Measurements from ENCODE around the gene WNT3. TPM values are rescaled to one million over a fixed set of nuclear protein-coding genes. Genes with fewer than 3 reads are reported as not detected.

WNT3 gene
- total RNA-seq, 1 donor from 2014 or later: 1.1 TPM

DNA sequence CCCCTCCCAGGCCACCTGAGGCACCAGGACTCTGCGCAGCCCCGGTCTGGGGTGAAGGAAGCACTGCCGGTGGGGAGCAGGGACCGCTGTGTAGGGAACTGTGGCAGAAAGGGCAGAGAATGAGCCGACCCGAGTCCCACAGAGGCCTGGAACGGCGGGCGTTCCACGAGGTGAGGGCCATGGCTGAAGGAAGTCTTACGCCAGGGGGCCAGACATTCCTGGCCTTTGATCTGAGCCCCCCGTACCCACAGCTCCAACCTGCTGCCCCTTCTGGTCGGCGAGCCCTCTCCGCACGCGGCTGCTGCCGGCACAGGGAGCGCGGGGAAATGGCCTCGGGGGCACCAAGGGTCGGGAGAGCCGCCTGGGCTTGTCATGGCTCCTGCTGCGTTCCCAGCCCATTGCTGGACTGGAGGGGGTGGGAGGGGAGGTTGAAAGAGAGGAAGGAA lies 1.4 kb upstream of the WNT3 start:
- H3K4me3 ChIP-seq: peak overlapping the region; percentile 49
- peaks cover 8% of the 10 kb centered on the region for H3K36me3 Mint-ChIP-seq
- peaks cover 33% of the 10 kb centered on the region for H3K4me1 ChIP-seq
- H3F3A ChIP-seq (ENCODE audit: low read depth): peaks cover 19% of the 10 kb centered on the region
- peak overlapping the region; percentile 86 for H3K4me2 ChIP-seq
- no peaks in the 10 kb centered on the region for H3K9me3 ChIP-seq (ENCODE audit: low read depth)
- no peaks in the 10 kb centered on the region for H3K9me3 Mint-ChIP-seq
- H3K4me3 Mint-ChIP-seq: peak overlapping the region; percentile 86
- H3K27ac Mint-ChIP-seq: peak overlapping the region; percentile 58
- no peaks in the 10 kb centered on the region for H3K36me3 ChIP-seq
- TF ChIP-seq EZH2phosphoT487 (IDR thresholded peaks at IDR 0.05) (peak; percentile 90), EZH2 (IDR thresholded peaks at IDR 0.05) (peak; percentile 79)
- TF ChIP-seq, protein P1, sequence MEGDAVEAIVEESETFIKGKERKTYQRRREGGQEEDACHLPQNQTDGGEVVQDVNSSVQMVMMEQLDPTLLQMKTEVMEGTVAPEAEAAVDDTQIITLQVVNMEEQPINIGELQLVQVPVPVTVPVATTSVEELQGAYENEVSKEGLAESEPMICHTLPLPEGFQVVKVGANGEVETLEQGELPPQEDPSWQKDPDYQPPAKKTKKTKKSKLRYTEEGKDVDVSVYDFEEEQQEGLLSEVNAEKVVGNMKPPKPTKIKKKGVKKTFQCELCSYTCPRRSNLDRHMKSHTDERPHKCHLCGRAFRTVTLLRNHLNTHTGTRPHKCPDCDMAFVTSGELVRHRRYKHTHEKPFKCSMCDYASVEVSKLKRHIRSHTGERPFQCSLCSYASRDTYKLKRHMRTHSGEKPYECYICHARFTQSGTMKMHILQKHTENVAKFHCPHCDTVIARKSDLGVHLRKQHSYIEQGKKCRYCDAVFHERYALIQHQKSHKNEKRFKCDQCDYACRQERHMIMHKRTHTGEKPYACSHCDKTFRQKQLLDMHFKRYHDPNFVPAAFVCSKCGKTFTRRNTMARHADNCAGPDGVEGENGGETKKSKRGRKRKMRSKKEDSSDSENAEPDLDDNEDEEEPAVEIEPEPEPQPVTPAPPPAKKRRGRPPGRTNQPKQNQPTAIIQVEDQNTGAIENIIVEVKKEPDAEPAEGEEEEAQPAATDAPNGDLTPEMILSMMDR (IDR thresholded peaks at IDR 0.05): peak; percentile 6
- H3K4me1 Mint-ChIP-seq: peaks cover 49% of the 10 kb centered on the region
- H3K9ac ChIP-seq: no peak overlapping the region
- H3K27me3 Mint-ChIP-seq (ENCODE audit: insufficient read depth, low read depth): peaks cover 45% of the 10 kb centered on the region
- no peak overlapping the region for H2AFZ ChIP-seq (replicated peaks)
- peaks cover 100% of the 10 kb centered on the region for H3K27me3 ChIP-seq
- H3K27ac ChIP-seq: no peak overlapping the region
- peaks cover 58% of the 10 kb centered on the region for H4K20me1 ChIP-seq (ENCODE audit: low read depth)
- DNase-seq (ENCODE audit: low spot score): peak; percentile 56
- H3K79me2 ChIP-seq (ENCODE audit: low read depth): no peaks in the 10 kb centered on the region

DNA sequence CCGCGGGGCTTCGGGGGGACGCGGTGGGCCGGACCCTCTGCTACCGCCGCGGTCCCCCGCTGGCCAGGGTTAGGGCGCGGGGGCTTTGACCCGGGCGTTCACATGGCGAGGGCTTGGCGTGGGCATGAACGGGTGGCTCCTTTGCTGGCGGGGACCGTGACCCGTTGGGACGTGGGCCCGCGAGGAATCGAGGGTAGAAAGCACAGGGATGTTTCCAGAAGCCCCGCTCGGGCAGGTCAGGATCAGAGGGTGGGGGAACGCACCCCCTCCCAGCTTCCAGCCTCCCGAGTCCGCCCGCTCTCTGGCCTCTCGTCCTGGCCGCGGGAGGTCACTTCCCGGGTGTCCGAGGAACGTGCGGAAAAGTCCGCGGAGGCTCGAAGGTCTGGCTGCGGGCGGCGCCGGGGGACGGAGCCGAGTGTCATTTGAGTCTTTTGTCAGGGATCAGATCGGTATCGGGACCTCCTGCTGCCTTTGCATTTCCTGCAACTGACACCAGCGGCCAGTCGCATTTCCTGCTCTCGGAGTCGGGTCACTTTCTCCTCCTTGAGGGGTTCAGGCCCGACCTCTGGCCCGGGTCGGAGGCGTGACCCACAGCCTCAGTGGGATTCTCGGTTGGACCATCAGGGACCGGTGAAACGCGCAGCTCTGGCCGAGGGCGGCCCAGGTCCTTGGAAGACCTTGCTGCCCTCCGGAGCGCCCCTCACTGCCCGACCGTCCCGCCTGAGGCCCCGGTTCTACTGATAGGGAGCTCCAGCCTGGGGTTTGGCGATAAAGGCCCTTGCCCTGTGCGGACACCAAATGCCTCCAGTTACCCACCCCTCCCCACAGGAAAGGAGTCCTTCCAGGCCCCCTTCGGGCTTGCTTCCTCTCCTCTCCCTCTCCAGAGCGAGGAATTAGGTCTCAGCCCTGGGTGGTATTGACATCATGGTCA lies 702 bp upstream of the WNT3 start:
- Mint-ChIP-seq H3K36me3 (peaks cover 6% of the 10 kb centered on the region), H3K9me3 (no peaks in the 10 kb centered on the region), H3K27me3 (ENCODE audit: insufficient read depth, low read depth) (peaks cover 45% of the 10 kb centered on the region), H3K4me1 (peaks cover 55% of the 10 kb centered on the region), H3K27ac (peak overlapping the region; percentile 87), H3K4me3 (peak overlapping the region; percentile 86)
- Histone ChIP-seq H3K36me3 (no peaks in the 10 kb centered on the region), H3K27me3 (peaks cover 100% of the 10 kb centered on the region), H3K4me3 (peak overlapping the region; percentile 49), H3F3A (ENCODE audit: low read depth) (peaks cover 19% of the 10 kb centered on the region), H3K79me2 (ENCODE audit: low read depth) (no peaks in the 10 kb centered on the region), H3K4me2 (peak overlapping the region; percentile 86), H3K27ac (no peak overlapping the region), H3K9ac (no peak overlapping the region), H4K20me1 (ENCODE audit: low read depth) (peaks cover 58% of the 10 kb centered on the region), H3K9me3 (ENCODE audit: low read depth) (no peaks in the 10 kb centered on the region), H2AFZ (replicated peaks) (no peak overlapping the region), H3K4me1 (peaks cover 33% of the 10 kb centered on the region)
- TF ChIP-seq EZH2phosphoT487 (IDR thresholded peaks at IDR 0.05) (peak; percentile 97), EZH2 (IDR thresholded peaks at IDR 0.05) (peak; percentile 97)
- TF ChIP-seq, protein P1 (IDR thresholded peaks at IDR 0.05): no peak
- peak; percentile 84 for DNase-seq (ENCODE audit: low spot score)

DNA sequence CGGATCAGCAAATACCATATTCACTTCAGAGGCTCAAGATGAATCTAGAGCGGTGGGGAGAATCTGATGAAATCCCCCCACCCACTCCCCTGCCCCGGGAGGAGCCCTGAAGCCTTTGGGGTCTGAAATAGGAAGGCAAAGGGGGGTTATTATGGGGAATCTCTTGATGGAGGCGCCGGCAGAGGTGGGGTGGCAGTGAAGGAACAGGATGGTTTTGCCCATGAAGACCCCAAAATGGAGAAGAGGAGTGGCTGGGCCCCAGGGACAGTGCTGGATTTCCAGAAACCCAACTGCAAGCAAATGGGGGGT lies 637 bp downstream of the WNT3 start:
- Mint-ChIP-seq H3K27me3 (ENCODE audit: insufficient read depth, low read depth) (peaks cover 45% of the 10 kb centered on the region), H3K36me3 (peaks cover 13% of the 10 kb centered on the region), H3K4me1 (peaks cover 65% of the 10 kb centered on the region), H3K9me3 (no peaks in the 10 kb centered on the region), H3K27ac (peak overlapping the region; percentile 98), H3K4me3 (peak overlapping the region; percentile 94)
- Histone ChIP-seq H3K79me2 (ENCODE audit: low read depth) (no peaks in the 10 kb centered on the region), H3K27ac (no peak overlapping the region), H3K4me3 (no peak overlapping the region), H4K20me1 (ENCODE audit: low read depth) (peaks cover 58% of the 10 kb centered on the region), H3K36me3 (no peaks in the 10 kb centered on the region), H3K4me2 (peak overlapping the region; percentile 86), H3K9ac (no peak overlapping the region), H3F3A (ENCODE audit: low read depth) (peaks cover 19% of the 10 kb centered on the region), H3K27me3 (peaks cover 100% of the 10 kb centered on the region), H2AFZ (replicated peaks) (no peak overlapping the region), H3K4me1 (peaks cover 33% of the 10 kb centered on the region), H3K9me3 (ENCODE audit: low read depth) (no peaks in the 10 kb centered on the region)
- TF ChIP-seq, protein P1 (IDR thresholded peaks at IDR 0.05): no peak
- TF ChIP-seq EZH2 (IDR thresholded peaks at IDR 0.05): peak; percentile 61
- no peak for DNase-seq (ENCODE audit: low spot score)

Data from neural progenitor cell (in vitro differentiated cells).